PC-3 (cell line): Measurements from ENCODE around the gene EXD2. TPM values are rescaled to one million over a fixed set of nuclear protein-coding genes. Genes with fewer than 3 reads are reported as not detected.
"Not testable (repeated sequence)": the region's sequence is repeated elsewhere in the genome, so short reads cannot be mapped to it uniquely, and the experiment has no call there.

Experiments
- ATAC-seq: fragments of 200-7000 bp; cut with Tn5 transposase; 2 replicates; pipeline ENCODE4 v1.9.1; 2020; ENCODE audit warnings: mild to moderate bottlenecking, moderate library complexity
- BruUV-seq: library from RNA; stranded (reverse); fragments of 400-500 nt; replicated peaks from 2 replicates; lab custom pipeline; 2021; lab: Mats Ljungman, UMichigan
- CTCF ChIA-PET: fragments of 300-600 bp; sonication (Branson Sonifier 250); formaldehyde crosslinking; loops from one replicate; lab custom pipeline; 2022; ENCODE audit warnings: antibody characterized with exemption; lab: Charles Lee
- POLR2A ChIA-PET: fragments of 300-600 bp; sonication (Branson Sonifier 250); formaldehyde crosslinking; loops from one replicate; lab custom pipeline; 2022; ENCODE audit warnings: antibody characterized with exemption; ENCODE audit not compliant: unreplicated experiment; lab: Charles Lee
- DNase-seq: peaks from one replicate; pipeline ENCODE4 v3.0.0-alpha.2; 2015
- H2AFZ ChIP-seq: fragments of 300-600 bp; sonication (generic); 2 replicates; pipeline ENCODE4 v1.6.0; 2016; ENCODE audit warnings: antibody characterized with exemption, low read length
- H3F3A ChIP-seq: fragments of 300-600 bp; sonication (generic); one replicate; pipeline ENCODE4 v1.6.0; 2017; ENCODE audit warnings: antibody characterized with exemption, low read length, control low read depth, mild to moderate bottlenecking; ENCODE audit not compliant: unreplicated experiment
- H3K27ac ChIP-seq: fragments of 300-600 bp; sonication (generic); 2 replicates; pipeline ENCODE4 v1.5.1; 2016; ENCODE audit warnings: mild to moderate bottlenecking, low read length
- H3K27me3 ChIP-seq: fragments of 300-600 bp; sonication (generic); 2 replicates; pipeline ENCODE4 v1.6.1; 2016; ENCODE audit warnings: low read length, mixed read lengths
- H3K36me3 ChIP-seq: fragments of 300-600 bp; sonication (generic); 2 replicates; pipeline ENCODE4 v1.6.1; 2016; ENCODE audit warnings: low read depth, mixed run types, low read length, mixed read lengths
- H3K4me1 ChIP-seq: fragments of 300-600 bp; sonication (generic); 2 replicates; pipeline ENCODE4 v1.5.1; 2016; ENCODE audit warnings: low read length; ENCODE audit not compliant: insufficient read depth
- H3K4me2 ChIP-seq: fragments of 300-600 bp; sonication (generic); 2 replicates; pipeline ENCODE4 v1.6.0; 2016; ENCODE audit warnings: low read length
- H3K4me3 ChIP-seq: fragments of 300-600 bp; sonication (generic); 2 replicates; pipeline ENCODE4 v1.5.1; 2016; ENCODE audit warnings: mild to moderate bottlenecking, low read length, mixed read lengths
- H3K79me2 ChIP-seq: fragments of 300-600 bp; sonication (generic); 2 replicates; pipeline ENCODE4 v1.6.1; 2017; ENCODE audit warnings: low read length, mixed read lengths
- H3K9ac ChIP-seq: fragments of 300-600 bp; sonication (generic); 2 replicates; pipeline ENCODE4 v1.6.0; 2016; ENCODE audit warnings: mild to moderate bottlenecking, low read length
- H3K9me2 ChIP-seq: fragments of 300-600 bp; sonication (generic); replicated peaks from 2 replicates; pipeline ENCODE4 v1.6.1; 2016; ENCODE audit warnings: mixed run types, low read length, mixed read lengths
- H3K9me3 ChIP-seq: fragments of 300-600 bp; sonication (generic); 2 replicates; pipeline ENCODE4 v1.6.1; 2016; ENCODE audit warnings: low read length, mixed read lengths
- H4K20me1 ChIP-seq: fragments of 300-600 bp; sonication (generic); 2 replicates; pipeline ENCODE4 v1.6.1; 2016; ENCODE audit warnings: low read length, mixed read lengths
- EZH2 ChIP-seq: fragments of 300-600 bp; sonication (generic); IDR thresholded peaks from one replicate; pipeline ENCODE4 v1.6.1; 2017; ENCODE audit warnings: antibody characterized with exemption, mild to moderate bottlenecking, low read length; ENCODE audit not compliant: unreplicated experiment
- EZH2phosphoT487 ChIP-seq: fragments of 300-600 bp; sonication (generic); IDR thresholded peaks from 2 replicates; pipeline ENCODE4 v1.6.1; 2018; ENCODE audit warnings: mild to moderate bottlenecking, antibody characterized with exemption, low read length, borderline replicate concordance
- intact Hi-C: fragments of 100-400 bp; cut with micrococcal nuclease; formaldehyde crosslinking; loops from 2 replicates; pipeline ENCODE4 v1.9.0; 2023
- total RNA-seq: library from RNA; depleted of rRNA; stranded (reverse); fragments of >200 nt; gene quantifications from 2 replicates; pipeline ENCODE4 v1.2.3, GENCODE V29; 2014
- TF ChIP-seq, protein P1 (sequence below): fragments of 300-600 bp; sonication (generic); conservative IDR thresholded peaks from 2 replicates; pipeline ENCODE4 v1.5.1; 2017; ENCODE audit warnings: antibody characterized with exemption, low read depth, mild to moderate bottlenecking, low read length

Gene EXD2
- total RNA-seq, 1 experiment from 2014 or later = 19.9 TPM

DNA sequence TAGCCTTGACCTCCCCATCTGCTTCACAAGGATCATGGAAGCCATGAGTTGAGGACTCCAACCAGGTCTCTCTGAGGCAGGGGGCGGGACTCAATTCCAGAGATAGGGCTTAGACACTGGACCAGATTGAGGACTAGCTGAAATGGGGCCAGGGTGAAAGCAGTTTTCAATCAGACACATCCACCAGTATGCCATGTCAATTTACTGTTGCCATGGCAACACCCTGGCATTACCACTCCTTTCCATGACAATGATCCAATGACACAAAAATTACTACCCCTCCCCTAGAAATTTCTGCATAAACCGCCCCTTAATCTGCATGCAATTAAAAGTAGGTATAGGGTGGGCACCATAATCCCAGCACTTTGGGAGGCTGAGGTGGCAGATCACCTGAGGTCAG lies 19.7 kb upstream of the EXD2 start:
- no peak overlapping the region for H3K27ac ChIP-seq
- H3K4me1 ChIP-seq = no peaks in the 10 kb centered on the region
- H3K27me3 ChIP-seq = peaks cover 4% of the 10 kb centered on the region; the same call in 1 of the 2 replicates
- no peaks in the 10 kb centered on the region for H3F3A ChIP-seq
- H3K9me2 ChIP-seq = no peaks in the 10 kb centered on the region
- H2AFZ ChIP-seq = no peak overlapping the region
- no peak overlapping the region for H3K9ac ChIP-seq
- intact Hi-C loops = no loop called here
- ATAC-seq = no peak
- no peaks in the 10 kb centered on the region for H3K9me3 ChIP-seq
- H3K4me3 ChIP-seq = no peak overlapping the region
- TF ChIP-seq, protein P1, sequence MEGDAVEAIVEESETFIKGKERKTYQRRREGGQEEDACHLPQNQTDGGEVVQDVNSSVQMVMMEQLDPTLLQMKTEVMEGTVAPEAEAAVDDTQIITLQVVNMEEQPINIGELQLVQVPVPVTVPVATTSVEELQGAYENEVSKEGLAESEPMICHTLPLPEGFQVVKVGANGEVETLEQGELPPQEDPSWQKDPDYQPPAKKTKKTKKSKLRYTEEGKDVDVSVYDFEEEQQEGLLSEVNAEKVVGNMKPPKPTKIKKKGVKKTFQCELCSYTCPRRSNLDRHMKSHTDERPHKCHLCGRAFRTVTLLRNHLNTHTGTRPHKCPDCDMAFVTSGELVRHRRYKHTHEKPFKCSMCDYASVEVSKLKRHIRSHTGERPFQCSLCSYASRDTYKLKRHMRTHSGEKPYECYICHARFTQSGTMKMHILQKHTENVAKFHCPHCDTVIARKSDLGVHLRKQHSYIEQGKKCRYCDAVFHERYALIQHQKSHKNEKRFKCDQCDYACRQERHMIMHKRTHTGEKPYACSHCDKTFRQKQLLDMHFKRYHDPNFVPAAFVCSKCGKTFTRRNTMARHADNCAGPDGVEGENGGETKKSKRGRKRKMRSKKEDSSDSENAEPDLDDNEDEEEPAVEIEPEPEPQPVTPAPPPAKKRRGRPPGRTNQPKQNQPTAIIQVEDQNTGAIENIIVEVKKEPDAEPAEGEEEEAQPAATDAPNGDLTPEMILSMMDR = no peak
- no peak for TF ChIP-seq EZH2
- no peak for TF ChIP-seq EZH2phosphoT487
- POLR2A ChIA-PET = no interaction called here
- no peaks in the 10 kb centered on the region for H4K20me1 ChIP-seq
- no peaks in the 10 kb centered on the region for H3K36me3 ChIP-seq
- H3K79me2 ChIP-seq = no peaks in the 10 kb centered on the region
- CTCF ChIA-PET = no interaction called here
- BruUV-seq = no TSS peak
- no peak overlapping the region for H3K4me2 ChIP-seq
- no peak for DNase-seq

GRCh38 chr14:69175130-69175529 lies 16.2 kb upstream of the EXD2 start:
- TF ChIP-seq, protein P1 = no peak
- TF ChIP-seq EZH2 (no peak), EZH2phosphoT487 (no peak)
- POLR2A ChIA-PET = interaction anchor here (0.6 kb wide), 1 partner anchor 16 kb away, joined by 6 read pairs; no protein-coding TSS in a partner anchor
- intact Hi-C loops = no loop called here
- Histone ChIP-seq H3K9ac (no peak overlapping the region), H3K27ac (no peak overlapping the region), H3K9me3 (no peaks in the 10 kb centered on the region), H3K4me1 (no peaks in the 10 kb centered on the region), H3K79me2 (no peaks in the 10 kb centered on the region), H3K4me3 (no peak overlapping the region), H3K36me3 (no peaks in the 10 kb centered on the region), H4K20me1 (no peaks in the 10 kb centered on the region), H3K9me2 (no peaks in the 10 kb centered on the region), H3K27me3 (peaks cover 4% of the 10 kb centered on the region; the same call in 1 of the 2 replicates), H2AFZ (no peak overlapping the region), H3K4me2 (no peak overlapping the region), H3F3A (no peaks in the 10 kb centered on the region)
- no TSS peak for BruUV-seq
- CTCF ChIA-PET = no interaction called here
- DNase-seq (no peak), ATAC-seq (no peak)

DNA sequence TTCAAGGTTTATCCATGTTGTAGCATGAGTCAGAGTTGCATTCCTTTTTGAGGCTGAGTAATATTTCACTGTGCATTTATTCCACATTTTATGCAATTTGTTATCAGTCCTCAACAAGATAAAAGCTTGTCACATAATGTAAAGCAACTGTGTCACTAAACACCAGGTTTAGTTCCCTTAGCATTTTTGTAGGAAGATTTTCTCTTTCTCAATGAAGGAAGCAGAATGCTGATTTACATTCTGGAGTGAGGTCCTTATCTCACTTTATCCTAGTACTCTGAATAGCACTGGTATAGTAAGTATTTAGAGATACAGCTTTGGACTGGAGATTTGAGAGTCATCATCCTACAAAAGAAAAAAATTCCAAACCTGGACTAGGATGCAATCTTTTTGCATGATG lies 9.8 kb upstream of the EXD2 start:
- H3K27ac ChIP-seq = no peak overlapping the region
- no peak overlapping the region for H3K4me2 ChIP-seq
- no peak for DNase-seq
- H2AFZ ChIP-seq = no peak overlapping the region
- H3K79me2 ChIP-seq = no peaks in the 10 kb centered on the region
- ChIA-PET POLR2A (no interaction called here), CTCF (interaction anchor here (0.6 kb wide), 1 partner anchor 33 kb away, joined by 3 read pairs; no protein-coding TSS in a partner anchor)
- no peak for TF ChIP-seq EZH2phosphoT487
- TF ChIP-seq, protein P1 = no peak
- no peak for TF ChIP-seq EZH2
- ATAC-seq = no peak
- intact Hi-C loops = no loop called here
- BruUV-seq = no TSS peak
- no peak overlapping the region for H3K4me3 ChIP-seq
- no peaks in the 10 kb centered on the region for H3F3A ChIP-seq
- no peaks in the 10 kb centered on the region for H3K9me2 ChIP-seq
- no peaks in the 10 kb centered on the region for H3K27me3 ChIP-seq
- H4K20me1 ChIP-seq = no peaks in the 10 kb centered on the region
- no peak overlapping the region for H3K9ac ChIP-seq
- H3K36me3 ChIP-seq = no peaks in the 10 kb centered on the region
- H3K9me3 ChIP-seq = no peaks in the 10 kb centered on the region
- no peaks in the 10 kb centered on the region for H3K4me1 ChIP-seq

GRCh38 chr14:69182580-69182979 lies 8.7 kb upstream of the EXD2 start:
- ATAC-seq, CTCF ChIA-PET, H3K4me1 ChIP-seq, H3K79me2 ChIP-seq, H2AFZ ChIP-seq, intact Hi-C loops, H3K9me3 ChIP-seq, H3K27me3 ChIP-seq, POLR2A ChIA-PET, H3K4me3 ChIP-seq, H3K27ac ChIP-seq, H3K36me3 ChIP-seq, H3K4me2 ChIP-seq, H4K20me1 ChIP-seq, H3K9ac ChIP-seq, H3K9me2 ChIP-seq, DNase-seq, H3F3A ChIP-seq, BruUV-seq: not testable (repeated sequence)
